ENCODE measurements around the gene KANSL1.
A peak's percentile ranks its signal among the peaks of the same experiment; 100 is the strongest.

Gene KANSL1

DNA sequence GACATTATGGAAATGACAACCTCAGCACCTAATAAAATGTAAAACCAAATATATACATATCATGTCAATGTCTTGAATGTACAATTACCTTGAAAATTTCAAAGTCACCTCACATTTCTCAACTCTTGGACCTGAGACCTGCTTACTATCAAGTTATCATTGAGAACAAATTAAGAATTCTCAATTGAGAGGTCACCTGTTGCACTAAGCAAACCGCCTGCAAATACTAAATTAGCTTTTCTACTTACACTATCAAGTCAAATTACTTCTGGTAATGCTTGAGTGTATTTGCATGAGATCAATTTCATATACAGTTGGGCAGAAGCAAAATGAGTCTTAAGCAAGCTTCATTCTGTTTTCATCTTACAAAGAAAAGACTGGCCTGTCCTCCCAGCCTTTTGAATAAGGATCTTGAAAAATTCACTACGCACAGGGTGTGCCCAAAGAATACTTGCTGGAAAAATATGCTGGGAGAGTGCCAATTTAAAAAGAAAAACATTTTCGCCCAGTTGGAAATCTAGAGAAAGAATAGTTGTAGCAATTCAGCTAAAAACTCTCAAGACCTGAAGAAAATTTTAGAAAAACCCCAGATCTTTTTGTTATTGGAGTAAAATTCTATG lies 35.7 kb downstream of the KANSL1 start:
- TF ChIP-seq CTCF (conservative IDR thresholded peaks at IDR 0.05; ENCODE audit: low read depth, low read length): no peak
- DNase-seq (ENCODE audit: low read depth): peak; percentile 73
- no peak overlapping the region for H3K4me3 ChIP-seq (ENCODE audit: low read depth, low read length)

DNA sequence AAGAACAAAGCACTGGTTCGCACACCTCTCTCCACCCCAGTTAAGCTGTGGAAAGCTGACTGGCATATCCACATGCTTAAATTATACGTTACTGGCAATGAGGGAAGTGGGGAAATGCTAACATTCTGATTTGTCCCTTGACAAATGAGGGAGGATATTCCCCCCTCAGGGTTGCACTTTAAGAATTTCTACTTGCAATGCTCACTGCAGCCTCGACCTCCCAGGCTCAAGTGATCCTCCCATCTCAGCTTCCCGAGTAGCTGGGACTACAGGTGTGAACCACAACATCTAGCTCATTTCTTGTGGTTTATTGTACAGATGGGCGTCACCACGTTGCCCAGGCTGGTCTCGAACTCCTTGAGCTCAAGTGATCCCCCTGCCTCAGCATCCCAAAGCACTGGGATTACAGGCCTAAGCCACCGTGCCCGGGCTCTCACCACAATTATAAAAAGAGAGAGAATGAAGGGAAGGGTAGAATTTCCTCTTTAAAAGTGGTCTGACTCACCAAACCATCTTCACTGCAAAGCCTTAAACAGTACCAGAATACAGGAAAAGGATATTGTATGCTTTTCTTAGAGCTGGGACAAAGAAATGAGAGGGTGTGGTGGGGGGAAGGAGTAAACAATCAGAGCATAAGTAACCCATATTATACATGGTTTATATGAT lies 38.9 kb downstream of the KANSL1 start:
- H3K4me3 ChIP-seq (ENCODE audit: low read depth, low read length): no peak overlapping the region
- no peak for DNase-seq (ENCODE audit: low read depth)
- TF ChIP-seq CTCF (conservative IDR thresholded peaks at IDR 0.05; ENCODE audit: low read depth, low read length): no peak

GRCh38 chr17:46152423-46152822 lies 40.8 kb downstream of the KANSL1 start:
- DNase-seq (ENCODE audit: low read depth): no peak
- no peak overlapping the region for H3K4me3 ChIP-seq (ENCODE audit: low read depth, low read length)
- TF ChIP-seq CTCF (conservative IDR thresholded peaks at IDR 0.05; ENCODE audit: low read depth, low read length): no peak

GRCh38 chr17:46151762-46152161 lies 41.5 kb downstream of the KANSL1 start:
- no peak for TF ChIP-seq CTCF (conservative IDR thresholded peaks at IDR 0.05; ENCODE audit: low read depth, low read length)
- no peak overlapping the region for H3K4me3 ChIP-seq (ENCODE audit: low read depth, low read length)
- DNase-seq (ENCODE audit: low read depth): no peak

- no peak for TF ChIP-seq CTCF (conservative IDR thresholded peaks at IDR 0.05; ENCODE audit: low read depth, low read length)
- no peak overlapping the region for H3K4me3 ChIP-seq (ENCODE audit: low read depth, low read length)
- DNase-seq (ENCODE audit: low read depth): no peak
Measured at GRCh38 chr17:46150216-46150963, 42.8 kb downstream of the KANSL1 start.

DNA sequence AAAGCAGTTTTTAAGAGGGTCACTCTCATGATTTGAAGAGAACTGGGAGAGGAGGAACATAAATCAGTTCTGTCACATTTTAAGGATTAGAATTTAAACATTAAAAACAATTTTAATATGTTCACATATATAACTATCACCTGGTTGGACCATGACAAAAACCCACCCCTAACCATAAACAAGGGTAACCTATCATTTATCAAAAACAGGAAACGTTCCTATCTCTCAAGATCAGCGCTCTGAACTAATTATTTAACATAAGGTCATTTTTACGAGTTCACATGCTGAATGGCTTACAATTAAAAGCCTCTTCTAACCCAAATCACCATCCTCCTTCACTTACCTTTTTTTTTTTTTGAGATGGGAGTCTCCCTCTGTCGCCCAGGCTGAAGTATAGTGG lies 45.0 kb downstream of the KANSL1 start:
- no peak overlapping the region for H3K4me3 ChIP-seq (ENCODE audit: low read depth, low read length)
- no peak for TF ChIP-seq CTCF (conservative IDR thresholded peaks at IDR 0.05; ENCODE audit: low read depth, low read length)
- DNase-seq (ENCODE audit: low read depth): no peak
